GM06990 (cell line): Measurements from ENCODE around the gene PLA2G12B.

Experiments
- DNase-seq: peaks from one replicate; pipeline ENCODE4 v3.0.0-alpha.2; 2011; ENCODE audit not compliant: insufficient read length; ENCODE audit errors: extremely low read depth
- H3K27me3 ChIP-seq: replicated peaks from 2 replicates; pipeline ENCODE4 v1.6.0; 2011; ENCODE audit warnings: low read length; ENCODE audit not compliant: control insufficient read depth, insufficient read depth
- H3K36me3 ChIP-seq: 2 replicates; pipeline ENCODE4 v1.5.1; 2011; ENCODE audit warnings: low read length; ENCODE audit not compliant: control insufficient read depth, insufficient read depth
- H3K4me3 ChIP-seq: replicated peaks from 2 replicates; pipeline ENCODE4 v1.5.1; 2011; ENCODE audit warnings: low read depth, mild to moderate bottlenecking, control low read depth, low read length
- CTCF ChIP-seq: IDR thresholded peaks from 2 replicates; pipeline ENCODE4 v1.5.1; 2011; ENCODE audit warnings: low read length, control low read depth, mild to moderate bottlenecking, inconsistent platforms; ENCODE audit not compliant: insufficient read depth, poor library complexity, severe bottlenecking

PLA2G12B gene

DNA sequence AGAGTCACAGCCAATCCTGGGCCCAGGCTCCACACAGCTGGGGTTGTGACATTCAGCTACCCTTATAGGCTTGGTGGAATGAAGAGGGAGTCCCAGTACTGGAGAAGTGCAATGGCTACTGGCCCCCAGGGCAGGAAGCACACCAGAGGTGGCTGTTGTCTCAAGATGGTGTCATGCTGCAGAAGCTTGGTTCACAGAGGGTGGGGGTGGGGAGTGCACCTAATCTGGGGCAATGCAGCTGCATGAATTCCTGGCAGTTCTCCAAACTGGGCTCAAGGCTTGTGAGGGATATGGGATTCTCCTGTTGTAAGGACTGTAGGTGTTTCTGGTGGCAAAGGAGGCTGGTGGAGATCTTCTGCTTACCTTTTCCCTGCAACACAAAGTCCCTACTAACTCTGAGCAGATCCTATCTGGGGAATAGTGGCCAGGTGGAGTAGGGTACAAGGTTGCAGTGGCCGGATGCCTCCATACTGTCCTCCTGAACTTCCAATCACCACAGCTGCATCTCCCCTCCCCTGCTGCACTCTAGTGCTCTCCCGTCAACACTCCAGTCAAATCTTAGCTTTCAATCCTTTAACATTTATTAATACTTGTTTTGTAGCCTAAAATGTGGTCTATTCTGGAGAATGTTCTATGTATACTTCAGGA is 27.4 kb upstream of the PLA2G12B start:
- no peak for DNase-seq
- Histone ChIP-seq H3K4me3 (no peak overlapping the region), H3K27me3 (no peaks in the 10 kb centered on the region), H3K36me3 (no peaks in the 10 kb centered on the region)
- TF ChIP-seq CTCF, result no peak

- no peaks in the 10 kb centered on the region for H3K36me3 ChIP-seq
- no peak overlapping the region for H3K4me3 ChIP-seq
- DNase-seq, result no peak
- no peaks in the 10 kb centered on the region for H3K27me3 ChIP-seq
- no peak for TF ChIP-seq CTCF
These were observed 26.6 kb upstream of the PLA2G12B start for GRCh38 chr10:72981028-72981881.

- no peak overlapping the region for H3K4me3 ChIP-seq
- DNase-seq, result no peak
- H3K36me3 ChIP-seq, result no peaks in the 10 kb centered on the region
- H3K27me3 ChIP-seq, result no peaks in the 10 kb centered on the region
- no peak for TF ChIP-seq CTCF
These were observed 25.7 kb upstream of the PLA2G12B start for GRCh38 chr10:72980348-72980747.

DNA sequence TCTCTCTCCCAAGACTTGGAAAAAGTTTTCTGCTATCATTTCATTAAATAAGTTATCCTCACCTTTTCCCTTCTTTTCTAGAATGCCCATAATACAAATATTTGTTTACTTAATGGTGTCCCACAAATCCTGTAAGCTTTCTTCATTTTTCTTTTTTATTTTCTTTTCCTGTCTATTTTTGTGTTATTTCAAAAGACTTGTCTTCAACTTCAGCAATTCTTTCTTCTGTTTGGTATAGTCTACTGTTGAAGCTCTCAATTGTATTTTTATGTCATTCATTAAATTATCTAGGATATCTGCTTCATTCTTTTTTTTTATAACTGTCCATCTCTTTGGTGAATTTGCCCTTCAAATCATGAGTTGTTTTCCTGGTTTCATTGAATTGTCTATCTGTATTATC is 25.1 kb upstream of the PLA2G12B start:
- H3K27me3 ChIP-seq, result no peaks in the 10 kb centered on the region
- TF ChIP-seq CTCF, result no peak
- H3K36me3 ChIP-seq, result no peaks in the 10 kb centered on the region
- H3K4me3 ChIP-seq, result no peak overlapping the region
- no peak for DNase-seq

- Histone ChIP-seq H3K27me3 (no peaks in the 10 kb centered on the region), H3K4me3 (no peak overlapping the region), H3K36me3 (no peaks in the 10 kb centered on the region)
- TF ChIP-seq CTCF, result no peak
- DNase-seq, result no peak
These were observed 22.3 kb upstream of the PLA2G12B start for GRCh38 chr10:72976886-72977285.

DNA sequence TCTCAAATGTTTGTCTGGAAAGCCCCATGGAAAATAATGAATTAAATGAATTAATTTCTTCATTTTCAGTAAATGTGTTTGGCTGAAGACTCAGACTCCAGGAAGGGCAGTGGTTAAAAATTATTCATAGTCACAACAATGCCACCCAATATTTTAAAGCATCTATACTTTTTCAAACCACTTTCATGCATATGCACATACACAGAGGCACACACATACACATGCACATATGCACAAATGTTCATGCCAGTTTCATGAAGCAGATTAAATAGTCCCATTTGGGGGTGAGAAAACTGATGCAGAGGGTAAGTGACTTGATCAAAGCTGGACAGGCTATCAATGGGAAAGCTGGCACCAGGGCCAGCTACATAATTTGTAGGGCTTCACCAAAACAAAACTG is 1.4 kb upstream of the PLA2G12B start:
- TF ChIP-seq CTCF, result no peak
- Histone ChIP-seq H3K27me3 (no peaks in the 10 kb centered on the region; the same call in 1 of the 2 replicates), H3K4me3 (no peak overlapping the region), H3K36me3 (no peaks in the 10 kb centered on the region)
- DNase-seq, result no peak
